ENCODE measurements around the gene GMNN. TPM values are rescaled to one million over a fixed set of nuclear protein-coding genes. Genes with fewer than 3 reads are reported as not detected.

Gene GMNN
- total RNA-seq, 4 donors from 2014 or later, result 8.2 to 24.8 (median 16.3) TPM

GRCh38 chr6:24778121-24778520, 3.4 kb downstream of the GMNN start:
- DNase-seq, result no peak

GRCh38 chr6:24778878-24779277, 4.1 kb downstream of the GMNN start:
- H3K4me1 ChIP-seq, result peaks cover 0 to 17% (median 1%) of the 10 kb centered on the region in 4 donors
- H3K36me3 ChIP-seq, result peaks cover 0 to 28% (median 0%) of the 10 kb centered on the region in 3 donors
- no peak overlapping the region for H3K27ac ChIP-seq
- H3K4me3 ChIP-seq, result no peak overlapping the region
- DNase-seq, result no peak
- no peaks in the 10 kb centered on the region for H3K9me3 ChIP-seq
- TF ChIP-seq CTCF (IDR thresholded peaks at IDR 0.05) (no peak), POLR2A (IDR thresholded peaks at IDR 0.05) (no peak)
- no peaks in the 10 kb centered on the region for H3K27me3 ChIP-seq

More at GRCh38 chr6:24778121-24778520, 3.4 kb downstream of the GMNN start:
- Histone ChIP-seq H3K36me3 (peaks cover 0 to 25% (median 0%) of the 10 kb centered on the region in 3 donors), H3K4me3 (no peak overlapping the region), H3K27me3 (no peaks in the 10 kb centered on the region), H3K4me1 (peaks cover 0 to 17% (median 1%) of the 10 kb centered on the region in 4 donors), H3K9me3 (no peaks in the 10 kb centered on the region), H3K27ac (no peak overlapping the region)
- TF ChIP-seq CTCF (IDR thresholded peaks at IDR 0.05) (no peak), POLR2A (IDR thresholded peaks at IDR 0.05) (no peak)

- Histone ChIP-seq H3K9me3 (no peaks in the 10 kb centered on the region), H3K27me3 (no peaks in the 10 kb centered on the region), H3K4me3 (no peak overlapping the region), H3K27ac (peak overlapping the region in 1 of 4 donors; percentile 60), H3K36me3 (peaks cover 0 to 28% (median 0%) of the 10 kb centered on the region in 3 donors), H3K4me1 (peaks cover 0 to 17% (median 1%) of the 10 kb centered on the region in 4 donors)
- no peak for DNase-seq
- no peak for TF ChIP-seq POLR2A (IDR thresholded peaks at IDR 0.05)
- TF ChIP-seq CTCF (IDR thresholded peaks at IDR 0.05), result no peak
Measured at GRCh38 chr6:24779416-24780016, 4.8 kb downstream of the GMNN start.

GRCh38 chr6:24780206-24780605, 5.5 kb downstream of the GMNN start:
- Histone ChIP-seq H3K4me3 (no peak overlapping the region), H3K9me3 (no peaks in the 10 kb centered on the region), H3K4me1 (peaks cover 0 to 17% (median 1%) of the 10 kb centered on the region in 4 donors), H3K27me3 (no peaks in the 10 kb centered on the region), H3K27ac (no peak overlapping the region), H3K36me3 (peaks cover 0 to 29% (median 0%) of the 10 kb centered on the region in 3 donors)
- TF ChIP-seq CTCF (IDR thresholded peaks at IDR 0.05) (no peak), POLR2A (IDR thresholded peaks at IDR 0.05) (no peak)
- no peak for DNase-seq

GRCh38 chr6:24788031-24788665, 13.4 kb downstream of the GMNN start:
- Histone ChIP-seq H3K36me3 (peaks cover 0 to 18% (median 0%) of the 10 kb centered on the region in 3 donors), H3K4me3 (no peak overlapping the region), H3K27me3 (no peaks in the 10 kb centered on the region), H3K9me3 (no peaks in the 10 kb centered on the region), H3K27ac (no peak overlapping the region), H3K4me1 (no peaks in the 10 kb centered on the region)
- TF ChIP-seq CTCF (IDR thresholded peaks at IDR 0.05) (no peak), POLR2A (IDR thresholded peaks at IDR 0.05) (no peak)
- DNase-seq, result no peak
